GM19324 (cell line): ENCODE results near the gene AEBP1.
"Not testable (repeated sequence)": the region's sequence is repeated elsewhere in the genome, so short reads cannot be mapped to it uniquely, and the experiment has no call there.

Source experiments
- ATAC-seq: cut with Tn5 transposase; IDR thresholded peaks from one replicate; pipeline ENCODE4 v1.9.1; 2021; ENCODE audit warnings: mild to moderate bottlenecking, moderate library complexity; ENCODE audit not compliant: unreplicated experiment, low FRiP score

Gene AEBP1

GRCh38 chr7:44116087-44116788 is 12.1 kb downstream of the AEBP1 start:
- ATAC-seq = no peak

- no peak for ATAC-seq
Measured at GRCh38 chr7:44116789-44117666, 12.9 kb downstream of the AEBP1 start.

- ATAC-seq = no peak
Measured at GRCh38 chr7:44117801-44118429, 13.8 kb downstream of the AEBP1 start.

- no peak for ATAC-seq
Measured at GRCh38 chr7:44119829-44120380, 15.8 kb downstream of the AEBP1 start.

GRCh38 chr7:44120395-44120794 is 16.2 kb downstream of the AEBP1 start:
- no peak for ATAC-seq

- ATAC-seq = no peak
Measured at GRCh38 chr7:44121761-44122420, 17.7 kb downstream of the AEBP1 start.

GRCh38 chr7:44122529-44122928 is 18.4 kb downstream of the AEBP1 start:
- ATAC-seq = no peak

GRCh38 chr7:44123190-44124003 is 19.3 kb downstream of the AEBP1 start, which contains the start of gene POLD2:
Gene POLD2 (minus strand): TSS chr7:44123548. CDS start chr7:44122053, 1,495 bp downstream.
- ATAC-seq = peak; percentile 99

- ATAC-seq = no peak
Measured at GRCh38 chr7:44124822-44125202, 20.7 kb downstream of the AEBP1 start.

GRCh38 chr7:44126574-44126973 is 22.4 kb downstream of the AEBP1 start:
- not testable (repeated sequence) for ATAC-seq

GRCh38 chr7:44127161-44127560 is 23.0 kb downstream of the AEBP1 start:
- ATAC-seq = no peak

GRCh38 chr7:44128721-44129582 is 24.8 kb downstream of the AEBP1 start:
- no peak for ATAC-seq

- no peak for ATAC-seq
Measured at GRCh38 chr7:44131173-44132029, 27.3 kb downstream of the AEBP1 start.

- ATAC-seq = no peak
Measured at GRCh38 chr7:44132039-44132438, 27.9 kb downstream of the AEBP1 start.

GRCh38 chr7:44133295-44133694 is 29.1 kb downstream of the AEBP1 start:
- no peak for ATAC-seq

- no peak for ATAC-seq
Measured at GRCh38 chr7:44134943-44135628, 30.9 kb downstream of the AEBP1 start.

- no peak for ATAC-seq
Measured at GRCh38 chr7:44136731-44137130, 32.6 kb downstream of the AEBP1 start.
